ENCODE measurements around the gene ALDOA.

Gene ALDOA

GRCh38 chr16:30116291-30117207, 51.0 kb downstream of the ALDOA start:
- no peak for DNase-seq (ENCODE audit: low read depth in 2 of 2)

DNA sequence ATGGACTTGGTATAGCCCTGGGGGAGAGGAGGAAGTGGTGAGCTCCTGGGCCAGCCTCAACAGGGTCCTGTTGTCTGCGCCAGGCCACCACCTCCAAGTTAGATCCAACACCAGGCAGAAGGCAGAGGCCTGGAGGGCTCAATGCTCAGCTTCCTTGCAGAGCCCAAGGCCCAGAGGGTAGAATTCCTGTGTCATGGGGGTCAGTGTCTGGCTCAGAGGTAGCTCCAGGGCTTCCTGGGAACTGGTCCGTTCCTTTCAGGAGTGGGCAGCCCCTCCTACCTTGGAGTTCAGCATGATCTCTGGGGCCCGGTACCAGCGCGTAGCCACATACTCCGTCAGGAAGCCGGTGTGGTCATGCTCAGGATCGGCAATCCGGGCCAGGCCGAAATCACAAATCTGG, 52.2 kb downstream of the ALDOA start:
- no peak for DNase-seq (ENCODE audit: low read depth in 2 of 2)

- no peak for DNase-seq (ENCODE audit: low read depth in 2 of 2)
Observed at GRCh38 chr16:30119428-30119827, 53.9 kb downstream of the ALDOA start.

Data from stimulated activated CD8-positive, alpha-beta memory T cell treated with anti-CD3 and anti-CD28 coated beads, Interleukin-7, amount 100 ng/mL, for 4 hours (primary cell).